Esophagus (tissue), 2 donors: Measurements from ENCODE around the gene KIF9. TPM values are rescaled to one million over a fixed set of nuclear protein-coding genes. Genes with fewer than 3 reads are reported as not detected.
"Not testable (repeated sequence)": the region's sequence is repeated elsewhere in the genome, so short reads cannot be mapped to it uniquely, and the experiment has no call there.

Source experiments
- H3K27ac ChIP-seq, 2 donors: one replicate each; pipeline ENCODE4 v1.5.1; 2013; ENCODE audit warnings: low read depth in 2 of 2, mild to moderate bottlenecking in 2 of 2, inconsistent platforms in 1 of 2, low read length in 1 of 2, moderate library complexity in 1 of 2
- H3K27me3 ChIP-seq, 2 donors: one replicate each; pipeline ENCODE4 v1.6.1; 2013; ENCODE audit warnings: low read length in 2 of 2, control low read depth in 1 of 2, mild to moderate bottlenecking in 1 of 2; ENCODE audit not compliant: insufficient read depth in 2 of 2, control insufficient read depth in 1 of 2
- H3K36me3 ChIP-seq, 2 donors: one replicate each; pipeline ENCODE4 v1.6.1; 2013; ENCODE audit warnings: low read length in 1 of 2; ENCODE audit not compliant: control insufficient read depth in 2 of 2, insufficient read depth in 2 of 2
- H3K4me1 ChIP-seq, 2 donors: one replicate each; pipeline ENCODE4 v1.6.1; 2013; ENCODE audit warnings: low read length in 1 of 2; ENCODE audit not compliant: control insufficient read depth in 2 of 2, insufficient read depth in 2 of 2
- H3K4me3 ChIP-seq, 2 donors: one replicate each; pipeline ENCODE4 v1.5.1; 2013; ENCODE audit warnings: low read length in 2 of 2, mild to moderate bottlenecking in 2 of 2, low read depth in 1 of 2, moderate library complexity in 1 of 2
- H3K9me3 ChIP-seq, 2 donors: one replicate each; pipeline ENCODE4 v1.6.1; 2013; ENCODE audit warnings: mild to moderate bottlenecking in 2 of 2, low read depth in 1 of 2, low read length in 1 of 2, moderate library complexity in 1 of 2; ENCODE audit not compliant: control insufficient read depth in 2 of 2, insufficient read depth in 1 of 2
- WGBS, 2 donors: extraction: QIAGEN DNeasy Blood & Tissue Kit; methylation state at CpG; one replicate each; pipeline ENCODE4 v1.1.7; 2013; 5-methylcytosine and 5-hydroxymethylcytosine counted together
- polyA plus RNA-seq, 2 donors: library from polyadenylated mRNA; stranded (reverse); fragments of 200-250 nt; gene quantifications; one replicate each; pipeline ENCODE4 v1.2.3, GENCODE V29; 2013
- donor health status: healthy with polysubstance abuse.
- donor health status: Bipolar disorder and iron deficiency.

The KIF9 gene
- polyA plus RNA-seq, 2 donors = 3.5 to 6.6 TPM

DNA sequence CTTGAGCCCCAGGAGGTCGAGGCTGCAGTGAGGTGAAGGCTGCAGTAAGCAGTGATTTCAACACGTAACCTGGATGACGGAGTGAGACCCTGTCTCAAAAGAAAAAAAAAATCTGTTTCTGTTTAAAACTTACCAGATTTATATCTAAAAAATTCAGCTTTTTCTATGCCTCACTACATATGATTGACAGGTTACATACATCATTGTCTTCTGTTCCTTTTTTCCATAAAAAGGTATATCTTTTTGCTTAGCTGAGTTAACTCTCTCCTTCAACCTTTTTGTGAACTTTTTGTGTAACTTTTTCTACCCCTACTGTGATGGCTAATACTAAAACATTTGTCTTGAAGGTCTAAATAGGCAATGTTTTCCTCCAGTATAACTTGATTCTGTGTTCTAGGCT, 80.1 kb downstream of the KIF9 start:
- no peaks in the 10 kb centered on the region for H3K9me3 ChIP-seq
- H3K36me3 ChIP-seq = no peaks in the 10 kb centered on the region
- H3K4me3 ChIP-seq = no peak overlapping the region
- 90 to 91% methylated on average over 3 of the region's 3 CpGs for WGBS, 2 donors
- H3K27me3 ChIP-seq = no peaks in the 10 kb centered on the region
- H3K4me1 ChIP-seq = no peaks in the 10 kb centered on the region
- H3K27ac ChIP-seq = no peak overlapping the region

DNA sequence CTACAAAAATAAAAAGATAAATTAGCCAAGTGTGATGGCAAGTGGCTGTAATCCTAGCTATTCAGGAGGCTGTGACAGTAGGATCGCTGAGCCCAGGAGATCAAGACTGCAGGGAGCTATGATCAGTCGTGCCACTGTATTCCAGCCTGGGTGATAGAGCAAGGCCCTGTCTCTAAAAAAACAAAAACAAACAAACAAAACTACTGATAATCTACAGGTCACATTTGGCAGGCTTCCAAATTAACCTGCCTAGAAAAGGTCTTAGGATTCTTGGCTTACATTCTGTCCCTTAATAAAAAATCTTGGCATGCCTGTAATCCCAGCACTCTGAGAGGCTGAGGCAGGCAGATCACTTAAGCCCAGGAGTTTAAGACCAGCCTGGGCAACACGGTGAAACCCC, 85.3 kb downstream of the KIF9 start:
- Histone ChIP-seq H3K27ac (no peak overlapping the region), H3K4me3 (no peak overlapping the region), H3K4me1 (no peaks in the 10 kb centered on the region), H3K27me3 (no peaks in the 10 kb centered on the region), H3K9me3 (no peaks in the 10 kb centered on the region), H3K36me3 (no peaks in the 10 kb centered on the region)
- WGBS, 2 donors = 80% methylated on average over 3 of the region's 3 CpGs

DNA sequence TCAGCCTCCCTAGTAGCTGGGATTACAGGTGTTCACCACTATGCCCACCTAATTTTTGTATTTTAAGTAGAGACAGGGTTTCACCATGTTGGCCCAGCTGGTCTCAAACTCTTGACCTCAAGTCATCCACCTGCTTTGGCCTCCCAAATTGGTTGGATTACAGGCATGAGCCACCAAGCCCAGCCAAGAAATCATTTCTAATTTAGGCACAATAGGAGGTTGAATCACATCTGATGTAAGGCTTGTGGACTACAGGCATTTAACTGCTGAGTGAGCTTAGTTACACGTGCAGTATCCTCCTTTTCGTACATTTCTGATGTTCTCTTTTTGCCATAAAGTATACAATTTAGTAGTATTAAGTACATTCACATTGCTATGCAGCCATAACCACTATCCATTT, 87.6 kb downstream of the KIF9 start:
- H3K4me1 ChIP-seq = no peaks in the 10 kb centered on the region
- no peak overlapping the region for H3K27ac ChIP-seq
- H3K4me3 ChIP-seq = no peak overlapping the region
- H3K9me3 ChIP-seq = no peaks in the 10 kb centered on the region
- no peaks in the 10 kb centered on the region for H3K27me3 ChIP-seq
- H3K36me3 ChIP-seq = no peaks in the 10 kb centered on the region
- WGBS, 2 donors = 93 to 96% methylated on average over 2 of the region's 2 CpGs

DNA sequence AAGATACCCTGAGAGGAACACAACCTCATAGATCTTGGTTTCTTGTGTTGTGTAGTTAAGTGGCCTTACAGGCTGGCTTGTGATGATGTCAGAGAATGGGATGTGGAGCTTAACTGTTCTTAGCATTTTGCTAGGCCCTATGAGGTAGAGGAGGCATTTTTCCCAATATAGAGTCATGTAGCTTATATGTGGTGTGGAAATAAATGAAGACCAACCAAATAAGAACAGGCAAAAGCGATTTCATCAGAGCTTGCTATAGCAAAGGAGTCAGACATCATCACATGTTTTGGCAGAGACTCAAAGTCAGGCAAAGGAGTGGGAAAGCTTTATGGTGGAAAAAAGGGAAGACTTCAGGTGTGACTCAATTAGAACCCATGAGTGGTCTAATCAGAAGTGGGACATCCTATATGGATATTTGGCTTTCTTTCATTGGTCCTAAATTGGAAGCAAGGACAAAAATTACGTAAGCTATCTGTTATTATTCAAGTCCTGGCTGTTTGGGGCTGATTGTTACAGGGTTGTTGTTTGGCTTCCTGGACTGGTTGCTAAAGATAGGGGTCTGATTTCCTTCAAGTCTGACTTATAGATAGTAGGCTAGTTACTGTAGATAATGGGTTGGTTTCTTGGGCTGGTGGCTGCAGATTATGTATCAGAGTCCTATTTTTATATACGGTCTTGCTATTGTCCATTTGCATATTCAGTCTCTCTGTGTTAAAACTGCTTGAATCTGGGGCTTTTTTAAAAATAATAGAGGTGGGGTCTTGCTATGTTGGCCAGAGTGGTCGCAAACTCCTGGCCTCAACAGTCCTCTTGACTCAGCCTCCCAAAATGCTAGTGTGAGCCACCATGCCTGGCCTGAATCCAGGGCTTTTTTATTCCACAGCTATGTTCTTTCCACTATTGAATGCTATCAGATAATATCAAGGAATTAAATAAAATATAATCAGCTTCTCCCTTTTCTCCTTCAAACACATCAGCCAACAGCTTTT, 88.4 kb downstream of the KIF9 start:
- no peak overlapping the region for H3K27ac ChIP-seq
- WGBS, 2 donors = 94 to 95% methylated on average over 4 of the region's 4 CpGs
- no peaks in the 10 kb centered on the region for H3K36me3 ChIP-seq
- no peaks in the 10 kb centered on the region for H3K9me3 ChIP-seq
- no peaks in the 10 kb centered on the region for H3K27me3 ChIP-seq
- H3K4me1 ChIP-seq = no peaks in the 10 kb centered on the region
- H3K4me3 ChIP-seq = no peak overlapping the region

DNA sequence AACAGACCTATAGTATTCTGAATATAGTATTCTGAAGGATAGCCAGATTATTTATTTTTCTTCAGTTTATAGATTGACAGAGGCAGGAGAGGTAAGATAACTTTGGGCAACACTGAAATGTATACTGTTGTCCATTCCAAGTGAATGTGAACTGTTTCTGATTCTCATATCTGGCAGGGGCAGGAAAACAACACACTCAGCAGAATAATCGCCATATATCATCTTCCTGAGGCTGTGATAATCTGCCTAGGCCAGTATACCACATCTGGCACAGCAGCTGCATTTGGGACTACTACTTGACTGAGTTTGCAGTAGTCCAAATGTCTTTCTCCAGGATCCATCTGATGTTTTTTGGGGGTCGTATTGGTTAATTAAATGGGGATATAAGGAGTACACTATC, 96.3 kb downstream of the KIF9 start:
- Histone ChIP-seq H3K36me3 (no peaks in the 10 kb centered on the region), H3K27ac (no peak overlapping the region), H3K4me3 (no peak overlapping the region), H3K27me3 (no peaks in the 10 kb centered on the region), H3K9me3 (no peaks in the 10 kb centered on the region), H3K4me1 (no peaks in the 10 kb centered on the region)
- 92 to 94% methylated on average over 2 of the region's 2 CpGs for WGBS, 2 donors

DNA sequence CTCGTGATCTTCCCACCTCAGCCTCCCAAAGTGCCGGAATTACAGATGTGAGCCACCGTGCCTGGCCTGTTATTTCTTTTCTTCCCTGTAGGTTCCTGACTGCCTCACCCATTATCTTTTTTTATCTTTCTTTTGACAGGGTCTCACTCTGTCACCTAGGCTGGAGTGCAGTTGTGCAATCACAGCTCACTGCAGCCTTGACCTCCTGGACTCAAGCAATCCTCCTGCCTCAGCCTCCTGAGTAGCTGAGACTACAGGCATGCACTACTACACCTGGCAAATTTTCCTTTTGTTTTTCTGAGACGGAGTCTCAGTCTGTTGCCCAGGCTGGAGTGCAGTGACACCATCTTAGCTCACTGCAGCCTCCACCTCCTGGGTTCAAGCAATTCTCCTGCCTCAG, 100.9 kb downstream of the KIF9 start:
- not testable (repeated sequence) for H3K27me3 ChIP-seq, H3K9me3 ChIP-seq, H3K27ac ChIP-seq, H3K4me3 ChIP-seq, H3K4me1 ChIP-seq, H3K36me3 ChIP-seq
- WGBS, 2 donors = 94 to 97% methylated on average over 4 of the region's 4 CpGs

DNA sequence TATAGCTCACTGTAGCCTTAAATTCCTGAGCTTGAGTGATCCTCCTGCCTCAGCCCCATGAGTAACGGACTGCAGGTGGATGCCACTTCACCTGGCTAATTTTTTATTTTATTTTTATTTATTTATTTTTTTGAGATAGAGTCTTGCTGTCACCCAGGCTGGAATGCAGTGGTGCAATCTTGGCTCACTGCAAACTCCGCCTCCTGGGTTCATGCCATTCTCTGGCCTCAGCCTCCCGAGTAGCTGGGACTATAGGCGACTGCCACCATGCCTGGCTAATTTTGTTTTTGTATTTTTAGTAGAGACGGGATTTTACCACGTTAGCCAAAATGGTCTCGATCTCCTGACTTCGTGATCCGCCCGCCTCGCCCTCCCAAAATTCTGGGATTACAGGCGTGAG, 102.6 kb downstream of the KIF9 start:
- WGBS, 2 donors = 90 to 93% methylated on average over 12 of the region's 12 CpGs
- not testable (repeated sequence) for H3K9me3 ChIP-seq, H3K27me3 ChIP-seq, H3K36me3 ChIP-seq, H3K27ac ChIP-seq, H3K4me1 ChIP-seq, H3K4me3 ChIP-seq

Other genes starting within 250 kb of the KIF9 start
- gene SETD2, start 118.7 kb downstream of the KIF9 start, polyA plus RNA-seq = 10 to 100 TPM in 1 of 2 donors, 1 to 10 TPM in 1; 9.0 to 11.7 TPM
- 10 to 100 TPM; 22.6 to 28.9 TPM for gene KLHL18, start 145 bp upstream of the KIF9 start, polyA plus RNA-seq
- gene PTPN23, start 98.2 kb upstream of the KIF9 start, polyA plus RNA-seq = 10 to 100 TPM; 12.2 to 26.7 TPM
- 10 to 100 TPM; 36.4 to 50.2 TPM for gene SCAP, start 193.1 kb upstream of the KIF9 start, polyA plus RNA-seq
- gene ELP6, start 230.9 kb upstream of the KIF9 start, polyA plus RNA-seq = 10 to 100 TPM; 18.9 to 24.7 TPM